ENCODE measurements around the gene DSCAML1. TPM values are rescaled to one million over a fixed set of nuclear protein-coding genes. Genes with fewer than 3 reads are reported as not detected.
A peak's percentile ranks its signal among the peaks of the same experiment; 100 is the strongest.

The DSCAML1 gene
- total and polyA plus RNA-seq, 8 donors, result 0.08 to 2.9 (median 0.45) TPM

- Histone ChIP-seq H3K27ac (no peak overlapping the region), H3K36me3 (no peaks in the 10 kb centered on the region), H3K4me1 (no peaks in the 10 kb centered on the region), H3K27me3 (peaks cover 0 to 9% (median 0%) of the 10 kb centered on the region in 3 donors), H3K9me3 (no peaks in the 10 kb centered on the region), H3K4me3 (no peak overlapping the region)
- TF ChIP-seq EP300 (IDR thresholded peaks at IDR 0.05) (no peak), POLR2A (IDR thresholded peaks at IDR 0.05) (no peak), CTCF (IDR thresholded peaks at IDR 0.05) (no peak), POLR2AphosphoS5 (IDR thresholded peaks at IDR 0.05) (no peak)
- intact Hi-C loops (cut with DNase I; ENCODE audit: low total_unique reads), result no loop called here
- 66 to 74% (median 69%) methylated on average over 3 of the region's 3 CpGs for WGBS, 5 donors
- no peak for DNase-seq
Measured at GRCh38 chr11:117693344-117693743, 103.7 kb downstream of the DSCAML1 start.

DNA sequence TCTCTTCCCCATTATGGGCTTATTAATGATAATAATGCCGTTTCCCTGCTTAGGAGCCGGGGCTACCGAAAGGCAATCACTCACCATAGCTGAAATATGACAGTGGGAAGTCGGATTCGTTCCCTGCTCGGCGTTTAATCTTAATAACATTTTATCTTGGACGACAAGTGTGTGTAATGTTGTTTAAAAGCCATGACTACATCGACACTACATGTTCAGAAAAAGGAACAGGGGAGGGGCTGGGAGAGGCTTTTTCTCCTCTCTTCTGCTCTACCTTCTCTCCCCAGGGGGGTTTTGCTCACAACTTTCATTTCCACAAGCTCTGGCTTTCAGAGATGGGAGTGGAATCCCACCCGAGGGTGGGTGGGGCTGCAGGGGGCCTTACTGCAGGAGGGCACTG, 105.5 kb downstream of the DSCAML1 start:
- H3K4me3 ChIP-seq, result no peak overlapping the region
- intact Hi-C loops (cut with DNase I; ENCODE audit: low total_unique reads), result no loop called here
- 47 to 54% (median 50%) methylated on average over 10 of the region's 10 CpGs for WGBS, 5 donors
- no peak overlapping the region for H3K27ac ChIP-seq
- peaks cover 0 to 11% (median 0%) of the 10 kb centered on the region in 3 donors for H3K27me3 ChIP-seq
- peak in 1 of 2 donors; percentile 67 for DNase-seq
- no peaks in the 10 kb centered on the region for H3K9me3 ChIP-seq
- TF ChIP-seq EP300 (IDR thresholded peaks at IDR 0.05) (no peak), POLR2AphosphoS5 (IDR thresholded peaks at IDR 0.05) (no peak), POLR2A (IDR thresholded peaks at IDR 0.05) (no peak), CTCF (IDR thresholded peaks at IDR 0.05) (no peak)
- H3K36me3 ChIP-seq, result no peaks in the 10 kb centered on the region
- H3K4me1 ChIP-seq, result no peaks in the 10 kb centered on the region

DNA sequence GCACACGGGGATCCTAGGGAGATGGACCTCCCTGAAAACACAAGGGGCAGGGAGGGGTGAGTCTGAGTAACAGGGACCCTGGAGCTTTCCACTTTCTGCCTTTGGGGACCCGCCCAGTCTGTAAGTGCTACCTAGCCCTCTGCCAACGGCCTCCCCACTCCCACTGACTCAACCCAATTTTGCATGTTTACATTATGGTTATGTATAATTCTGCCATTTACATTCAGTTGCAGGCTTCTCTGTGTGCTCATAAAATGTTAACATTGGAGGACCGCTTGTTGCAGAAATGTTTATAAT, 105.8 kb downstream of the DSCAML1 start:
- peak in 1 of 2 donors; percentile 47 for DNase-seq
- Histone ChIP-seq H3K27me3 (peaks cover 0 to 11% (median 0%) of the 10 kb centered on the region in 3 donors), H3K9me3 (no peaks in the 10 kb centered on the region), H3K36me3 (no peaks in the 10 kb centered on the region), H3K27ac (no peak overlapping the region), H3K4me1 (no peaks in the 10 kb centered on the region), H3K4me3 (no peak overlapping the region)
- intact Hi-C loops (cut with DNase I; ENCODE audit: low total_unique reads), result no loop called here
- TF ChIP-seq CTCF (IDR thresholded peaks at IDR 0.05) (no peak), POLR2AphosphoS5 (IDR thresholded peaks at IDR 0.05) (no peak), EP300 (IDR thresholded peaks at IDR 0.05) (no peak), POLR2A (IDR thresholded peaks at IDR 0.05) (no peak)
- 45 to 55% (median 50%) methylated on average over 4 of the region's 4 CpGs for WGBS, 5 donors

DNA sequence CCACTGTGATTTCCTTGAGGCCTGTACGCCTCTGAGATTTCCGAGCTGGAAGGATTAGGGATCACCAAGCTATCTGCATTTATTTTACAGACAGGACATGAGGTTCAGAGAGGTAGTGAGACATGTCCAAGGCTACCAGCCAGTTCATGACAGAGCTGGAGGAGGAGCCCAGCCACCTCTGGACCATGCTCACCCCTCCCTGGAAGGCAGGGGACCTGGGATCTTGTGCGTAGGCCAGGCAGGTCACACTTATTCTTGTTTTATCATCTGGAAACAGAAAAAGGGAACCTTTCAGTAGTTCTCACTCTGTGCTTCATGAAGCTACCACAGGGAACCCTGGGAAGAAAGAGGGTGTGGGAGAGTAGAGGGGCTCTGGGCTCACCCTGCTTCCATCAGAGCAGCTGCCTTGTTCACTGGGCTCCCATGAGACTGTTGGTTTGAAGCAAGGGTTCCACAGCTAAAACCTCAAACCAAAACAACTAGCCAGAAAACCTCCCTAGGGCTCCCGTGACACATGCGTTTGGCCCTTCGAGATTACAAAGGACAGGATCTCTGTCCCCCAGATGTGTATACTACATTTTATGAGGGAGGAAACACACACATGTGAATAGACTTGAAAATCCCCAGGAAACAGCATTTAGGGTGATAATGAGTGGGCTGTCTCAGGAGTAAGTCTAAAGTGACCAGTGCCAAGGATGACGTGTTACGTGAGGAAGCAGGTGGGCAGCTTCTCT, 106.4 kb downstream of the DSCAML1 start:
- H3K27ac ChIP-seq, result no peak overlapping the region
- peaks cover 0 to 11% (median 0%) of the 10 kb centered on the region in 3 donors for H3K27me3 ChIP-seq
- TF ChIP-seq EP300 (IDR thresholded peaks at IDR 0.05) (no peak), POLR2A (IDR thresholded peaks at IDR 0.05) (no peak), CTCF (IDR thresholded peaks at IDR 0.05) (no peak), POLR2AphosphoS5 (IDR thresholded peaks at IDR 0.05) (no peak)
- H3K4me3 ChIP-seq, result no peak overlapping the region
- WGBS, 5 donors, result 66 to 80% (median 78%) methylated on average over 6 to 8 of the region's 8 CpGs
- DNase-seq, result no peak
- intact Hi-C loops (cut with DNase I; ENCODE audit: low total_unique reads), result no loop called here
- H3K4me1 ChIP-seq, result no peaks in the 10 kb centered on the region
- H3K36me3 ChIP-seq, result no peaks in the 10 kb centered on the region
- H3K9me3 ChIP-seq, result no peaks in the 10 kb centered on the region
